Caco-2 (cell line): Measurements from ENCODE around the gene VRK1. TPM values are rescaled to one million over a fixed set of nuclear protein-coding genes. Genes with fewer than 3 reads are reported as not detected.

Experiments used
- BruUV-seq: library from RNA; stranded (reverse); fragments of 400-500 nt; replicated peaks from 2 replicates; lab custom pipeline; 2021; lab: Mats Ljungman, UMichigan
- CTCF ChIA-PET: fragments of 300-600 bp; sonication (Branson Sonifier 250); formaldehyde crosslinking; loops from one replicate; lab custom pipeline; 2022; ENCODE audit warnings: antibody characterized with exemption; lab: Charles Lee
- POLR2A ChIA-PET: fragments of 300-600 bp; sonication (Branson Sonifier 250); formaldehyde crosslinking; loops from one replicate; lab custom pipeline; 2022; ENCODE audit warnings: antibody characterized with exemption; lab: Charles Lee
- DNase-seq, 2 experiments: peaks; one replicate each; pipeline versions ENCODE4 v3.0.0 to v3.0.0-alpha.2; 2020 to 2022
- H3K27me3 ChIP-seq: replicated peaks from 2 replicates; pipeline ENCODE4 v1.6.0; 2011; ENCODE audit warnings: low read length; ENCODE audit not compliant: control insufficient read depth, insufficient read depth
- H3K36me3 ChIP-seq: 2 replicates; pipeline ENCODE4 v1.5.1; 2011; ENCODE audit warnings: low read length; ENCODE audit not compliant: control insufficient read depth, insufficient read depth
- H3K4me1 ChIP-seq: fragments of 250-450 bp; sonication (Bioruptor Pico); 2 replicates; pipeline ENCODE4 v1.5.1; 2020; ENCODE audit warnings: mild to moderate bottlenecking
- H3K4me3 ChIP-seq: 2 replicates; pipeline ENCODE4 v1.5.1; 2011; ENCODE audit warnings: low read depth, mild to moderate bottlenecking, control low read depth, low read length
- H3K9me3 ChIP-seq: fragments of 250-450 bp; sonication (Bioruptor Pico); 2 replicates; pipeline ENCODE4 v1.5.1; 2020; ENCODE audit warnings: mild to moderate bottlenecking, moderate library complexity
- H3K27ac Mint-ChIP-seq: one replicate; pipeline ENCODE4 v1.8.0; 2022; ENCODE audit warnings: mixed read lengths; ENCODE audit not compliant: unreplicated experiment
- H3K27me3 Mint-ChIP-seq: one replicate; pipeline ENCODE4 v1.8.0; 2022; ENCODE audit warnings: mixed read lengths; ENCODE audit not compliant: insufficient read depth, unreplicated experiment
- H3K36me3 Mint-ChIP-seq: one replicate; pipeline ENCODE4 v1.8.0; 2022; ENCODE audit warnings: mild to moderate bottlenecking, mixed read lengths; ENCODE audit not compliant: insufficient read depth, unreplicated experiment
- H3K4me1 Mint-ChIP-seq: one replicate; pipeline ENCODE4 v1.8.0; 2022; ENCODE audit warnings: low read depth, mixed read lengths; ENCODE audit not compliant: unreplicated experiment
- H3K4me3 Mint-ChIP-seq: one replicate; pipeline ENCODE4 v1.8.0; 2022; ENCODE audit warnings: mild to moderate bottlenecking, moderate library complexity, mixed read lengths; ENCODE audit not compliant: unreplicated experiment
- H3K9me3 Mint-ChIP-seq: one replicate; pipeline ENCODE4 v1.8.0; 2022; ENCODE audit warnings: mixed read lengths; ENCODE audit not compliant: unreplicated experiment
- CTCF ChIP-seq, 2 experiments: fragments of 200-600 bp in 1 of 2; IDR thresholded peaks; 1 replicate in 1 of 2; 2 replicates in 1 of 2; pipeline versions ENCODE4 v1.5.1 to v1.8.0; 2011 to 2022; ENCODE audit warnings: antibody characterized with exemption in 1 of 2, control low read depth in 1 of 2, inconsistent platforms in 1 of 2, low read depth in 1 of 2, low read length in 1 of 2, mild to moderate bottlenecking in 1 of 2, moderate library complexity in 1 of 2; ENCODE audit not compliant: insufficient read depth in 1 of 2, severe bottlenecking in 1 of 2, unreplicated experiment in 1 of 2
- intact Hi-C: fragments of 100-400 bp; cut with micrococcal nuclease; formaldehyde crosslinking; loops from one replicate; pipeline ENCODE4 v1.10.0; 2022; ENCODE audit not compliant: unreplicated experiment
- total RNA-seq: library from RNA; stranded (reverse); gene quantifications from 2 replicates; pipeline ENCODE4 v1.2.3, GENCODE V29; 2022

The VRK1 gene
- total RNA-seq, 1 experiment from 2014 or later: 42.1 TPM

DNA sequence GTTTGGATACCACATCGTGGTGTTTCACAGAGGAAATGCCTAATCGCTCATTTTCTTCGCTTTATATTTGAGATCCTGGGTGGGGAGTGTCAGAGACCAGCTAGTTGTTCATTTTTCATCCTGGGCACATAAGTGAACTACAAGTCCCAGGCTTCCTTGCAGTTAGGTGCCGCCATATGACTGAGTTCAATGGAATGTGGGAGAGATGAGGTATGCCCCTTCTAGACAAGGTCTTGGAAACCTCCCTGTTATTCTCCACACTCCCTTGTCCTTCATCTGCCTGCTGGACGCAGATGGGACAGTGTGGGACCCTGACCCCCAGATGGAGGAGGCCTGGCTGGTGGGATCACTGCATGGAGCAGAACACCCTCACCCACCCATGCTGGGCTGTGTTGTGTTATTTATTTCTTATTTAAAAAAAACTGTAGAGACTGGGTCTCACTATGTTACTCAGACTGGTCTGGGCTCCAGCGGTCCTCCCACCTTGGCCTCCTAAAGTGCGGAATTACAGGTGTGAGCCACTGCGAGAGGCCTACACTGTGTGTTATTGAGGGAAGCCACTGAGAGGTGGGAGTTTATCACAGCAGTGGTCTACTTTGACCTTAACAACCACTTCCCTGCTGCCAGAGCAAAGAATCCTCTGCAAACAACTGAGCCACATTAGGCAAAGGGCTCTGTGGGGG, 42.9 kb upstream of the VRK1 start:
- no peaks in the 10 kb centered on the region for H3K4me1 ChIP-seq
- no peak overlapping the region for H3K4me3 ChIP-seq
- POLR2A ChIA-PET: no interaction called here
- no peak for TF ChIP-seq CTCF (IDR thresholded peaks at IDR 0.05; ENCODE audit: insufficient read depth in 1 of 2, low read depth in 1 of 2, low read length in 1 of 2, severe bottlenecking in 1 of 2, unreplicated experiment in 1 of 2)
- intact Hi-C loops: no loop called here
- Mint-ChIP-seq H3K9me3 (no peaks in the 10 kb centered on the region), H3K36me3 (no peaks in the 10 kb centered on the region), H3K27ac (no peak overlapping the region), H3K27me3 (peaks cover 5% of the 10 kb centered on the region), H3K4me1 (no peaks in the 10 kb centered on the region), H3K4me3 (no peak overlapping the region)
- no peak for DNase-seq
- no peaks in the 10 kb centered on the region for H3K9me3 ChIP-seq
- CTCF ChIA-PET: no interaction called here
- H3K27me3 ChIP-seq: no peaks in the 10 kb centered on the region; the same call in 1 of the 2 replicates
- no peaks in the 10 kb centered on the region for H3K36me3 ChIP-seq
- BruUV-seq: no TSS peak

DNA sequence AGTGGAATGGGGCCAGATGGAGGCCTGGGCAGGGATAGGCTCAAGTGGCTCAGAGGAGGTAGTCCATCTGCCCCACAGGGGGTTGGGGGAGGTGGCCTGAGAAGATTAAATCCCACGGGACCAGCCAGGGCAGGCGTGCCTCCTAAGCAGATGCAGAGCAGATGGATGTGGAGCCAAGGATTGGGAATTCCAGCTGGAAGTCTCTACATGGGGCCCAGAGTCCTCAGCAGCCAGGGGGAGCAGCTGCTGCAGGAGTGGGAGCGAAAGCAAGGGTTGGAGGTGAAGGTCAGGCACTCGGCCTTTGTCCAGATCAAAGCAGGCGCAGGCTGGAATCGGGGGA, 42.4 kb upstream of the VRK1 start:
- no peaks in the 10 kb centered on the region for H3K4me1 ChIP-seq
- H3K4me1 Mint-ChIP-seq: no peaks in the 10 kb centered on the region
- H3K4me3 ChIP-seq: no peak overlapping the region
- no peak overlapping the region for H3K4me3 Mint-ChIP-seq
- POLR2A ChIA-PET: no interaction called here
- H3K27ac Mint-ChIP-seq: no peak overlapping the region
- no peaks in the 10 kb centered on the region for H3K9me3 Mint-ChIP-seq
- no peak for TF ChIP-seq CTCF (IDR thresholded peaks at IDR 0.05; ENCODE audit: insufficient read depth in 1 of 2, low read depth in 1 of 2, low read length in 1 of 2, severe bottlenecking in 1 of 2, unreplicated experiment in 1 of 2)
- no TSS peak for BruUV-seq
- DNase-seq: no peak
- no peaks in the 10 kb centered on the region for H3K36me3 Mint-ChIP-seq
- CTCF ChIA-PET: no interaction called here
- H3K36me3 ChIP-seq: no peaks in the 10 kb centered on the region
- intact Hi-C loops: no loop called here
- H3K9me3 ChIP-seq: no peaks in the 10 kb centered on the region
- no peaks in the 10 kb centered on the region; the same call in 1 of the 2 replicates for H3K27me3 ChIP-seq
- H3K27me3 Mint-ChIP-seq: peaks cover 5% of the 10 kb centered on the region

GRCh38 chr14:96756745-96757144, 40.4 kb upstream of the VRK1 start:
- peaks cover 10% of the 10 kb centered on the region for H3K27me3 Mint-ChIP-seq
- DNase-seq: no peak
- H3K9me3 Mint-ChIP-seq: no peaks in the 10 kb centered on the region
- no peak overlapping the region for H3K27ac Mint-ChIP-seq
- intact Hi-C loops: no loop called here
- Histone ChIP-seq H3K36me3 (no peaks in the 10 kb centered on the region), H3K4me3 (no peak overlapping the region), H3K27me3 (no peaks in the 10 kb centered on the region), H3K9me3 (no peaks in the 10 kb centered on the region), H3K4me1 (no peaks in the 10 kb centered on the region)
- CTCF ChIA-PET: interaction anchor here (1.3 kb wide), 1 partner anchor 96 kb away, joined by 5 read pairs; no protein-coding TSS in a partner anchor
- no peaks in the 10 kb centered on the region for H3K4me1 Mint-ChIP-seq
- no peaks in the 10 kb centered on the region for H3K36me3 Mint-ChIP-seq
- BruUV-seq: no TSS peak
- POLR2A ChIA-PET: no interaction called here
- no peak for TF ChIP-seq CTCF (IDR thresholded peaks at IDR 0.05; ENCODE audit: insufficient read depth in 1 of 2, low read depth in 1 of 2, low read length in 1 of 2, severe bottlenecking in 1 of 2, unreplicated experiment in 1 of 2)
- H3K4me3 Mint-ChIP-seq: no peak overlapping the region
